Hematopoietic multipotent progenitor cell treated with erythropoietin and hydrocortisone succinate and interleukin-3 and kit ligand, for 15 days (in vitro differentiated cells): Measurements from ENCODE around the gene NMRAL1.

Experiments
- DNase-seq: peaks from one replicate; pipeline ENCODE4 v3.0.0-alpha.2; 2015; ENCODE audit warnings: low spot score

Gene NMRAL1

DNA sequence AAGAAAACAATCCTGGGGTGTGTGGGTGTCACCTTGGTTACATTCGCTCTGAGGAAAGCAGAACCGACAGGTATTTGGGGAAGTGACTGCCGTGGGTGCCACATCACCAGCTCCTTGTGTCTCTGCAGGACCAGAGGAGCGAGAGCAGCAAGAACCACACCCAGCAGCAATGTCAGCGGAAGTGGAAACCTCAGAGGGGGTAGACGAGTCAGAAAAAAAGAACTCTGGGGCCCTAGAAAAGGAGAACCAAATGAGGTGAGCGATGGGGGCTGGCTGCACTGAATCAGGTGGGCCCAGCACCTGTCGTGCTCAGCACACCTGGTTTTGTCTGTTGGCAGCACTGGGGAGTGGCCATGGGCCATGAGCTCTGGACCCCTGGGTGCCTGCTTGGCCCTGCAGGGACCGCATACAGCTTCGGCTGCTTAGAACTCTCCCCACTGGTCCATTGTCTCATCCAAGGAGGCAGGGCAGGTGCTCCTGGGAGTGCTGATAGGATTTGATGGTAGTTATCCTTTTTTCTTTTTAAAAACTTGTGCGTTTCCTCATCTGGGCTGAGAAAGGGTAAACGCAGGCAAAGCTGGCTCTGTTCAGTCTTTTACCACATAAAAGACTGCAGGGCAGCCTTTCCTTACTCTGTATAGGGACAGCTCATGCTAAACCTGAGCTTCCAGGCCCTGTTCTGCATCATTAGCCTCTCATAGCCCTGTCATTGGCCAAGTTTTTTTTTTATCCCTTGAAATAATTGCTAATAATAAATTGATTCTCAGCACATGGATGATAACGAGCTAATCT, 31.1 kb upstream of the NMRAL1 start:
- no peak for DNase-seq

DNA sequence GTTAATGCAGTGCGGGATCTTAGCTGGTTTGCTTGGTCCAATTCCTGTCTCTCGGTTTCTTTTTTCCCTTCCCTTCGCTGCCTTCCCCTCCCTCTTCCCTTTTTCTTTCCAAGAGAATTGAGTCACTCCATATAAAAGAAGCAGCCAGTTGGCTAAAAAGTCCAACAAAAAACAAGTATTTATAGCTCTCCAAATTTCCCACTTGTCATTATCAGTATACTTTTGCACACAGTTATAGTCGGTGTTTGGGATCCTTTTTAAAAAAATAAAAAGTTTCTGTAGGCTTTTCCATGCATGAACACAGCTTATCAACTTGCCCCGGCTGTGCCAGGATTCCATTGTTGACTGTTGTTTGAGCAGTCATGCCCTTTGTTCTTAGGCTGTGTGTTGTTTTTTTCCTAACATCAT, 26.6 kb upstream of the NMRAL1 start:
- no peak for DNase-seq

DNA sequence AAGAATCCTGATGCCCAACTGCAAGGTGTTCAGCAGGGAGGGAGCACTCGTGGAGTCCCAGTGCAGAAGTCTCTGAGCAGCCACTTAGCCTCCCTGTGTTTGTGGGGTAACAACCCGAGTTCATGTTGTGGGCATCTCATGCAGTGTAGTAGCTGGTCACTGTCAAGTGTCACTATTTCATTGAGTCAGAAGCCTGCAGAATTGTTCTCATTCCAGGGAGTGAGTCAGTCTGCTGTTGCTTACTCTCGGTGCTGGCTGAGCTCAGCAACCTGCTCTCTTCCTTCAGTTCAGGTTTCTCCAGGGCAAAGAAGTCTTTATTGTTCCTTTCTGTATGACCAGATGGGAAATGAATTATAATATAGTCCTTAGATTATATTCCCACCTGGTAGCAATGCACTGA, 25.8 kb upstream of the NMRAL1 start:
- no peak for DNase-seq

DNA sequence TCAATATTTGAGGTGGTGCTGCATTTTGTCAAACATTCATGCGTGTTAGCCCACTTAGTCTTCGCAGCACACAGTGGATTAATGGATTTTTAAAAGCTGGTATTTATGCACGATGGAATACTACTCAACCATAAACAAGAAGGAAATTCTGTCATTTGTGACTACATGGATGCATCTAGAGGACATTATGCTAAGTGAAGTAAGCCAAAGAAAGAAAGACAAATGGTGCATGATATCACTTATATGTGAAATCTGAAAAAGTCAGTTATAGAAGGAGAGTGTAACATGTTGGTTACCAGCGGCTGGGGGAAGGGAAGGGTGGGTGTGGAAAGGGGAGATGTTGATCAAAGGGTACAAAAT, 24.8 kb upstream of the NMRAL1 start:
- DNase-seq, result no peak

DNA sequence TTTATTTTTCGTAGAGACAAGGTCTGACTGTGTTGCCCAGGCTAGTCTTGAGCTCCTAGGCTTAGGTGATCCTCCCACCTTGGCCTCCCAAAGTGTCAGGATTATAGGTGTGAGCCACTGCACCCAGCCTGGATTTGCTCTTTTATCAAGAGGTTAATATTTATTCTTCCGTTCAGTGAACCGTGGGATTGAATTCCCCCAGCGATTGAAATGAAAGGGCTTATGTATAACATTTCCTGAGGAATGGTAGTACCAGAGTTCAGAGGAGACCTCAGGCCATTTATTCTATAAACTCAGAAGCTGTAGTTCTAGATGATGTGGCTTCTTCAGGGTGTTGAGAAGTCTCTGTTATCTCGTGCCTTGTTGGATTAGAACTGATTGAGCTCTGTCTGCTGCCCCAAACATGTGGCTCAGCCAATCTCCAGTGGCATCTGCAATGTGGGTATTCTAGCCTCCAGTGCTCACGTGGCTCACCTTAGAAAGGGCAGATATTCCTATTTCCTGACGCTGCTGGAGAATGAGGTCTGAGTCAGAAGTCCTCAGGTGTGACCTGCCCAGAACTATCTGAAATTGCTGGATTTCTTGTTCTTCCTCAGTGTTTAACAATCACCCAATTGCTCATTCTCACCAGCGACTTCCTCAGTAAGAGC, 24.2 kb upstream of the NMRAL1 start:
- no peak for DNase-seq

DNA sequence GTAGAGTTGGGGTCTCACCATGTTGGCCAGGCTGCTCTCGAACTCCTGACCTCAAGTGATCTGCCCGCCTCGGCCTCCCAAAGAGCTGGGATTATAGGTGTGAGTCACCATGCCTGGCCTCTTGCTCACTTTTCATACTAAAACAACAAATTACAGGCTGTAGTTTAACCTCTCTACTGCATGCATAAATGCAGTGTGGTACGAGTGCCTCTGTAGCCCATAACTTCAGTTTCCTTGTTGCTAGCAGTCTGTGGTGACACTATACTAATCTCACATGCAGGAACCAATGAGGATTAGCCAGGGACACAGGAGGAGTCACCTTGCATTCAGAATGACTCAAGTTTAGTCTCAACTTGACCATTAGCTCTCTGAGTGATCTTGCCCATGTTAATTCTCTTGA, 21.9 kb upstream of the NMRAL1 start:
- DNase-seq, result no peak

DNA sequence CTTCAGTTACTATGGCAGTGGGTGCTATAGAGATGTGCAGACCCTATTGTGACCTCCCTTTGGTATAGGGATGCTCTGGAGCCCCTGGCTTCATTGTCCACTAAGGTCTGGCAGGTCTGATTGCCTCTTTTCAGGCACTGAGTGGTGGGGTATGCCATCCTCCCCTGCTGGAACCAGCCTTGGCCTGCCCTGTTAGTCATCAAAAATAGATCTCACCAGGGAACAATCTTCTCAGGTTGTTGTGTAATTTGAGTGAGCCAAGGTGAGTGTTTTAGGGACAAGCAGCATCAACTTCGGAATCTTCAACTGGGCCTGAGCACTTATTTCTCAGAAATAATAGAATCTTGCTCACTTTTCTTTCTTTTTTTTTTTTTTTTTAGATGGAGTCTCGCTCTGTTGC, 21.3 kb upstream of the NMRAL1 start:
- DNase-seq, result no peak

DNA sequence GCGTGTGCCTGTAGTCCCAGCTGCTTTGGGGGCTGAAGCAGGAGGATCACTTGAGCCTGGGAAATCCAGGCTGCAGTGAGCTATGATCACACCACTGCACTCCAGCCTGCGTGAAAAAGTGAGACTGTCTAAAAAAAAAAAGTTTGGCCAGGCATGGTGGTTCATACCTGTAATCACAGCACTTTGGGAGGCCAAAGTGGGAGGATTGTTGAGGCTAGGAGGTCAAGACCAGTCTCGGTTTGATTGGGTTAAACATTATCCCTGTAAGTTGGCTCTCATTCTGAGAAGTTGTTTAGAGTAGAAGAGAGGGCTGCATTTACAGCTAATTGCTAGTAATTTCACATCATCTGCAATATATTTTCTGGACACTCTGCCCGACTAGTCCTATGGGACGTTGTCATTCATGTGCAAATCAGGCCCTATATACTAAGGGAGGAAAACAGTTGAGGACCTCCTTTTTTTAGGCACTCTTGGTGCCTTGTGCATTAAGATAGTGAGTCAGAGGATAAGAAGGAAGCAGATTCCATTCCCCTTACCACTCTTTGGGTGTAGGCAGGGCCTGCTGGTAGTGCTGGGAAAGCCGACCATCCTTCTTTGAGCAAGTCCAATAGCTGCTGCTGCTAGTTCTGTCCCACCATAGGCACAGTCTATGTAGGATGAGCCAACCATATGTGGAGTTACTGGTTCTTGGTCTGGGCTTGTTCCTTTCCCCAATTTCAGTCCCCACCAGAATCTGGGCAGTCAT, 20.5 kb upstream of the NMRAL1 start:
- no peak for DNase-seq

DNA sequence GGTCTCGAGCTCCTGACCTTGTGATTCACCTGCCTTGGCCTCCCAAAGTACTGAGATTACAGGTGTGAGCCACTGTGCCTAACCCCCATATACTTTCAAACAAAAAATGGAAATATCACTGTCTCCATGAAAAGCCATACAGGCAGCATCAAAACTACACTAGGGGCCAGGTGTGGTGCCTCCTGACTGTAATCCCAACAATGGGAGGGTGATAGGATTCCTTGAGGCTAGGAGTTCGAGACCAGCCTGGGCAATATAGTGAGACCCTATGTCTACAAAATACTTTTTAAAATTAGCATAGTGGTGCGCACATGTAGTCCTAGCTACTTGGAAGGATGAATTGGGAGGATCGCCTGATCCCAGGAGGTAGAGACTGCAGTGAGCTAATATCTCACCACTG, 17.5 kb upstream of the NMRAL1 start:
- no peak for DNase-seq

DNA sequence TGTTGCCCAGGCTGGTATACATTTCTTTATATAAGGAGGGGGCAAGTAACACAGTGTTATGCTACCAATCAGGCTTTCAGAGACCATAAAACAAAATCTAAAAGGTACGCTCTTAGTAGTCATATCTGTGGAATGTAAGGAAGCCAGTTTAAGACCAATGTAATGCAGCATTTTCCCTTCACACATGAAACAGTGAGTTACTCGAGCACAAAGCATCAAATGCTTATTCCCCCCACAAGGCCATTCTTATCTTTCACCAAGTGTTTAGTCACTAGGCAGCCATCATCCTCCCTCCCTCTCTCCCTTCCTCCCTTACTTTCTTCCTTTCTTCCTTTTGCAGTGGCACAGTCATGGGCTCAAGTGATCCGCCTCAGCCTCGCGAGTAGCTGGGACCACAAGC, 14.6 kb upstream of the NMRAL1 start:
- no peak for DNase-seq

DNA sequence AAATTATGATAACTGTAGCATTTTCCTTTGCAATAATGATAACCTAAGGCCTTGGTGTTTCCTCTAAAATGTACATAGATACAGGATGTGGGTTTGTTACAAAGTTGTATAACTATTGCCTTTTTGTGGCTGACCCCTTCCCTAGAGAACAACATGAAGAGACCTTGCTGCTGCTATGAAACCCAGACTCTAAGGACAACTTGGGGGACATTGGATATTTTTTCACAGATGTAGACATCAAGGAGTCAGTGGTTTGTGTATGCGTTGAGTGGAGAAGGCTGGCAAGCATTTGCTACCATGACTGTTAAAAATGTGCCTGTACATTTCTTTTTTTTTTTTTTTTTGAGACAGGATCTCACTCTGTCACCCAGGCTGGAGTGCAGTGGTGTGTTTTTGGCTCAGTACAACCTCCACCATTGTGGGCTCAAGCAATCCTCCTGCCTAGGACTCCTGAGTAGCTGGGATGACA, 14.1 kb upstream of the NMRAL1 start:
- no peak for DNase-seq

DNA sequence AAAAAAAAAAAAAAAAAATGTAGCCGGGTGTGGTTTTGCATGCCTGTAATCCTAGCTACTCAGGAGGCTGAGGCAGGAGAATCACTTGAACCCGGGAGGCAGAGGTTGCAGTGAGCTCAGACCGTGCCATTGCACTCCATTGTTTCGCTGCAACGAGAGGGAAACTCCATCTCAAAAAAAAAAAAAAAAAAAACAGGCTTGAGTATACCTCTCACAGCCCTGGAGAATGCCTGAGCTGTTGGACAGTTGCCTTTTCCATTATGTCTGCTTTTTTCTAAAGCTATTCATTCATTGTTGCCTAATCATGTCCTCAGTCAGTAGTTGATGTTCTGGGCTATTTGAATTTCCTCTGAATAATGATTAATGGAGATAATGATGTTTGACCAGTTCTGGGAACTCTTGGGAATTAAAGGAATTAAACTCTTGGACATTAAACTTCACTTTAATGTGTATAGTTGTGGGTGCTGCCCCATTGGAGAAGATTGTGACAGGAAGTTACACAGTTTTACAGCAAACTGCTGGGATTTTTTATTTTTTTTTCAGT, 13.6 kb upstream of the NMRAL1 start:
- no peak for DNase-seq

DNA sequence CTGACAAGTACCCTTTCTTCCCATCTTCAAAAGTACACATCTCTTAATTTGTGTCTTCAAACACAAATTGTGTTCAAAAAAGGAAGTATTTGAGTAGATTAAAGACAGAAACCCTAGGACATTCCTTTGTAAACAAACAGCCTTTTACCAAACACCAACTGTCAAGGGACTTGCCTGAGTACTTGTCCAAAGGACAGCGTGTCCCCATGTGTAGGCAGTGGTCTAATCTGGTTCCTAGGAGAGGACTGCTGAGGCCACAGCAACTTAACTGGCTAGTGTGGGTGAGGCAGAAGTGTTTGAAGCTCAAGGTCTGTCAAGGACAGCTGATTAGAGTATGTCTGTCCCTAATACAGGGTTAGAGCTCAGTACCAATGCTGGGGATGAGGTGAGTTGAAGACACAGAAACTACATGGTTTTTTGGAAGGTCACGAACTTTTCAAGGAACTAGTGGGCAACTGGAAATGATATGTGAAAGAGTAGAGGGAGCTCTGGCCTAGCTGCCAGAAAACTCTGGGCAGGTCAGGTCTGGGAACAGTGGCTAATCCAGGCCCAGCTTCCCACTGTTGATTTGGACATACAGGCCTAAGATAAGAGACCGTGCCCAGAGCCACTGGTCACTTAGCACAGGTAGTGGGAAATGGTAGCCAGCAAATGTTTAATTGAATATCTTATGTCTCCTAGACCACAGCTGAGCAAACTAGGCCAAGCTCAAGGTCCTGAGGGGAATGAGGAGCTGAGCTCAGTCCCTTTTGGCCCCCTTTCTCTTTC, 11.9 kb upstream of the NMRAL1 start:
- no peak for DNase-seq

DNA sequence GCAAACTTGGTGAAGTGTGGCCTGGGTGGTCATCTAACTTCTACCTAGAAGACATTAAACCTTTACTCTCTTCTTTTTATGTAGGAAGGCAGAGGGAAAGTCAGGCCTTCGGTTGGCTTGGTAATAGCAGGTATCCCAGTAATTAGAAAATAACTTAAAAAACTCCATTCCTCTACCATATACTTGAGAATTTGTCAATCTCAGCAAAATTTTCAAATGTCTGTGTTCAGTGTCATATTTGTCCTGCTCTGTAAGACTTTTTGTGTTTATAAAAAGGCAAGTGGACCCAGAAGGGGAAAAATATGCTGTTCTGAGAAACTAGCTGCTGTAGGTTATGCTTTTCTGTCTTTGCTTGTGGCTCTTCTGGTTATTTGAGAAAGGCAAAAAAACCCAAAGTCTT, 7.5 kb upstream of the NMRAL1 start:
- DNase-seq, result no peak

DNA sequence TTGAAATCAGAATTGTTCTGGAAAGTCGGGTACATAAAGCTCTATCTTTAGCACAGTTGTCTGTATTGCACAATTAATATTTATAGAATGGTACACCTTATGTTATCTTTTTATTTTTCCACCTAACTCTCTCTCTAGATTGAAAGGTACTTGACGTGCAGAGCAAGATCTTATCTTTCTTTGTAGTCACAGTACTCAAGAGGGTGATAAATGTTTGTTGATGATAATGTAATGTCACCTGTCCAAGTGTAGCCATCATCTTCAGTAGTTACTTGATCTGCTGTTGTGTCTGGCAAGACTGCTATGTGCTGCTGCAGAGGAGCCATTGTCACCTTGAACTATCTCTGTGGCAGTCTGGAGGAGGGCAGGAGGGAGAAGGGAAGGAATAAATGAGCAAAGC, 7.1 kb upstream of the NMRAL1 start:
- DNase-seq, result no peak

DNA sequence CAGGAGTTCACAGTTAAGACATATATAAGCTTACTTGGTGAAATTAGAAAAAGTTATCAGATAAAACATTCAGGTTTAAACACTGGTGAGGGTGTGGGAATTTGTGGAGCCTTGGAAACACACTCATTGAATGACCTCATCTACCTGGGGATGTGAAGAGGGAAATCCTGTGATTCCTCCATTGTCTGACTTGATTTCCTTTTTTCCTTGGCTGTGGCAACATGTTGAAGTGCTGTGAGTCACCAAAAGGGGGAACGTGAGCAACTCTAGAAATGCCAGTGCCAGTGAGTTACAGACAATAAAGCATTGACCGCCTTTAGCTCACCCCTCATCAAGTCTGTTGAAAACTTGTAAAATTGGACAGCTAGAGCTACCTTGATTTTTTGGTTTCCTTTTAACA, 3.5 kb upstream of the NMRAL1 start:
- DNase-seq, result no peak

DNA sequence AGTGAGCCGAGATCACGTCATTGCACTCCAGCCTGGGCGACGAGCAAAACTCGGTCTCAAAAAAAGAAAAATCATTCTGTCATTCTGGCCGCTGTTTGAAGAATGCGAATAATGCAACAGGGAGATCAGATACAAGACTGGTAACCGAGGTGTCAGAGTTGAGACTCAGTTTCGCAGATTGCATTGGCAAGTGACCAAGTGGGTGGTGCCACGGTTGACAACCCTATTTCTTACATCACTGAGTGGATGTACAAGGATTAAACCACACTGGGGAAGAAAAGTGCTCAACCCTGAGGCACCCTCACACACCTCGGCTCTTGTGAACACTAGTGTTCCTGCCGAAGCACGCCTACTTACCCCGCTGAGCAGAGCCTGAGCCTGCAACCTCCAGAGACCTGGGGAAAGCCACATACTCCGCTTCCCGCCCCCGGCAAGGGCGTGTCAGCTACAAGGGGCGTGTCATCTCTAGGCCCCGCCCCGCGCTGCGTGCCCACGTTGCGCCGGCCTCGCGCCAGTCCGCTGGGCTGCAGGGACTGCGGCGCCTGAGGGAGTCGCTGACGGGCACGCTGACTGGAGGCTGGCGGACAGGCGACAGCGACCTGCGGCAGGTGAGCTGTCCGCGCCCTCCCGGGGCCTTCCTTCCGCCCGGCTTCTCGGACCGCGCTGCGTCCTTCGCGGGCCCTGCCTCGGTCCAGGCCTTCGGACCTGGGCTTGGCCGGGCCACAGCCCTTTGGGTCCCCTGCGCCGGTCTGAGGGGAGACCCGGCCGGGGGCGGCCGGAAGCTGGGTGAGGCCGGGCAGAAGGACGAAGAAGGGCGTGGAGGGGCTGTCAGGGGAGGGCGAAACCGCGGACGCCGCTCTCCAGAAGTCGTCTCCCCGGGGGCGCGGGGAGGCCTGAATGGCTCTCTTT, 1.7 kb upstream of the NMRAL1 start, which contains the start of gene HMOX2:
HMOX2 (plus strand) TSS at position 519 of the 909 bp plus-strand sequence. CDS start 29,127 bp downstream, outside the sequence.
- peak; percentile 87 for DNase-seq

DNA sequence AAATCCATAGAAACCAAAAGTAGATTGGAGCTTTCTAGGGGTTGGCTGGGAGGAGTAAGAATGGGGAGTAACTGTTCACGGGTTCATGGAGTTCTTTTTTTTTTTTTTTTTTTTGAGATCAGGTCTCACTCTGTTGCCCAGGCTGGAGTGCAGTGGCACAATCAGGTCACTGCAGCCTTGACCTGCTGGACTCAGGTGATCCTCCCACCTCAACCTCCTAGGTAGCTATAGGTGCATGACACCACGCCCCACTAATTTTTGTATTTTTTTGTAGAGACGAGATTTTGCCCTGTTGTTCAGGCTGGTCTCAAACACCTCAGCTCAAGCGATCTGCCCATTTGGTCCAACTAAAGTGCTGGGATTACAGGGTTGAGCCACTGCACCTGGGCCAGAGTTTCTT, 1.5 kb downstream of the NMRAL1 start:
- no peak for DNase-seq

DNA sequence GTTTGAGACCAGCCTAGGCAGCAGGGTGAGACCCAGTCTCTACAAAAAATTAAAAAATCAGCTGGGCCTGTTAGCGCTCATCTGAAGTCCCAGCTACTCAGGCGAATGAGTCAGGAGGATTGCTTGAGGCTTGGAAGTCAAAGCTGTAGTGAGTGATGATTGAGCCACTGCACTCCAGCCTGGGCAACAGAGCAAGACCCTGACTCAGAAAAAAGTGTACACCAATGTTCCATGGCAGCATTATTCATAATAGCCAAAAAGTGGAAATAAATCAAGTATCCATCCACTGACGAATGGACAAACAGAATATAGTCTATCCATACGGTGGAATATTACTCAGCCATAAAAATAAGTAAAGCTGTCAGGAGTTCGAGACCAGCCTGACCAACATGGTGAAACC, 2.6 kb downstream of the NMRAL1 start:
- no peak for DNase-seq

DNA sequence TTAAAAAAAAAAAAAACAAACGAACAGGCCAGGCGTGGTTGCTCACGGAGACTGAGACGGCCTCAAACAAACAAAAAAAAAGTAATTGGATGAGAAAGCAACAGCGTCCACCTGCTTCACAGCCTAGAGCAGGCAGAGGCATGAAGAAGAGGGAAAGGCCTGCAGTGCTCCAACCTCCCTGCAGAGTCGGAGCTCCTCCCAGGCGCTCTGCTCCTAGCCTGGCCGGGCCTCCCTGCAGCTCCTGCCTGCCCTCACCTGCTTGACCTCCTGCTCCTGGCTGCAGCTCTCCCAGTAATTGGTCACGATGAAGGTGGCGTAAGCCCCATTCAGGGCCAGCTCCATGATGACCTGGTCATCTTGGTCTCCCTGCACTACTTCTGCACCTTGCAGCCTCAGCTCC, 5.5 kb downstream of the NMRAL1 start:
- DNase-seq, result no peak

DNA sequence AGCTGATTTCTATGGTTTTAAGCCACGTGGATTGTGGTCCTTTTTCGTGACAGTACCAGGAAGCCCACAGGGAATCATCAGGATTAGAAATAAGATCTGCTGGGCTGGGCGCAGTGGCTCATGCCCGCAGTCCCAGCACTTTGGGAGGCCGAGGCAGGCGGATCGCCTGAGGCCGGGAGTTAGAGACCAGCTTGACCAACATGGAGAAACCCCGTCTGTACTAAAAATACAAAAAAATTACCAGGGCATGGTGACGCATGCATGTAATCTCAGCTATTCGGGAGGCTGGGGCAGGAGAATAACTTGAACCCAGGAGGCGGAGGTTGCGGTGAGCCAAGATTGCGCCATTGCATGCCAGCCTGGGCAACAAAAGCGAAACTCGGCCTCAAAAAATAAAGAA, 6.5 kb downstream of the NMRAL1 start:
- no peak for DNase-seq
